Measurements from ENCODE around the gene SPATA7. TPM values are rescaled to one million over a fixed set of nuclear protein-coding genes. Genes with fewer than 3 reads are reported as not detected.
"Not testable (repeated sequence)": the region's sequence is repeated elsewhere in the genome, so short reads cannot be mapped to it uniquely, and the experiment has no call there.

Gene SPATA7, protein sequence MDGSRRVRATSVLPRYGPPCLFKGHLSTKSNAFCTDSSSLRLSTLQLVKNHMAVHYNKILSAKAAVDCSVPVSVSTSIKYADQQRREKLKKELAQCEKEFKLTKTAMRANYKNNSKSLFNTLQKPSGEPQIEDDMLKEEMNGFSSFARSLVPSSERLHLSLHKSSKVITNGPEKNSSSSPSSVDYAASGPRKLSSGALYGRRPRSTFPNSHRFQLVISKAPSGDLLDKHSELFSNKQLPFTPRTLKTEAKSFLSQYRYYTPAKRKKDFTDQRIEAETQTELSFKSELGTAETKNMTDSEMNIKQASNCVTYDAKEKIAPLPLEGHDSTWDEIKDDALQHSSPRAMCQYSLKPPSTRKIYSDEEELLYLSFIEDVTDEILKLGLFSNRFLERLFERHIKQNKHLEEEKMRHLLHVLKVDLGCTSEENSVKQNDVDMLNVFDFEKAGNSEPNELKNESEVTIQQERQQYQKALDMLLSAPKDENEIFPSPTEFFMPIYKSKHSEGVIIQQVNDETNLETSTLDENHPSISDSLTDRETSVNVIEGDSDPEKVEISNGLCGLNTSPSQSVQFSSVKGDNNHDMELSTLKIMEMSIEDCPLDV
- 3.2 and 3.4 TPM in 2 replicates for total RNA-seq (2014; rRNA removed; shearing (Covaris generic))

DNA sequence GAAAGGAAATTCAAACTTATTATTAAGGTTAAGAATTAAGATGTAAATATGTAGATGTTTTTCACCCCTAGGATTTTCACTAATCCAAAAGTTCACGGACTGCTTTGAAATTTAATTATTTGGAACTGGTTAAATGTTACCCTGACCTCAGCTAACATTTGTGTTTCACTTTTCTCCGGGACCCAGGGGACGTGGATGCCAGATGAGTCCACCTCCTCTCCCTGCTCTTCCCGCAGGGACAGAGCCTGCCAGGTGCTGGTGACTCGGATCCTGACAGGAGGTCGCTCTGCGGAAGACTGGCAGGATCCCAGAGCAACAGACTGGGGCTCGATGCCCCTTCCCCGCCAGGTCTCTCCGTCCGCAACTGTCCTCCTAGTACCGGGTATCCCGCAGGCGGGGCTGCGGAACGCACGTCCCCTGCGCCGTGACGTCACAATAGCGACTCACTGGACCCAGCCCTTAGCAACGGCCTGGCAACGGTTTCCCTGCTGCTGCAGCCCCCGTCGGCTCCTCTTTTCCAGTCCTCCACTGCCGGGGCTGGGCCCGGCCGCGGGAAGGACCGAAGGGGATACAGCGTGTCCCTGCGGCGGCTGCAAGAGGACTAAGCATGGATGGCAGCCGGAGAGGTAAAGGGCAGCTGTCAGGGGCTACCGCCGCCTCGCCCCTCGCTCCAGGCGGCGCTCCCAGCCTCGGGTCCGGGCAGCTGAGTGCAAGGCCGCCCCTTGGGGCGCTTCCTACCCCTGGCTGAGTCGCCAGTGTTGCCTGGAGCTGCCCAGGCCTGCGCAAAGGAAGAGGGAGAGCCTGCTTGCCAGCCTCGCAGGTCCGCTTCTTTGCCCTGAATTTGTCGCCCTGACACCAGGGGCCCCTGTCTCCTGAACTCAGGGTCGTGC is at the start of gene SPATA7:
Gene SPATA7, plus strand, starts transcription at position 446 of the 890 bp plus-strand sequence. Its CDS starts 162 bp downstream, at position 608.
- DNase-seq (ENCODE audit: low read depth) = peak; percentile 96

DNA sequence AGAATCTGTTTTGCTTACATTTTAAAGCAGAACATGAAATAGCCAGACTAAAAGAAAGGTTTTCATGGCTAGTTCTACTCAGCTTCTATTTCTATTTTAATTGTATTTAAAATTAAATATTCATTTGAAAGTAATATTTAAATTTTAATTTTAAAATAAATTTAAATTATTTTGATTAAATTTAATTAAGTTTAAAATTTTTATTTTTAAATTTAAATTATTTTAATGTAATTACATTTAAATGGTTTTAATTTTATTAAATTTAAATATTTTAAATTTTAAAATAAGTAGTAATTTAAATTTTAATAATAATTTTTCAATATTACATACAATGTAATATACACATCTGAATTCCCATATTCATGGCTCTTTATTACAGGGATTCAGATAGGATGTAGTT is 45.1 kb upstream of the SPATA7 start:
- no peak for DNase-seq (ENCODE audit: low read depth)

DNA sequence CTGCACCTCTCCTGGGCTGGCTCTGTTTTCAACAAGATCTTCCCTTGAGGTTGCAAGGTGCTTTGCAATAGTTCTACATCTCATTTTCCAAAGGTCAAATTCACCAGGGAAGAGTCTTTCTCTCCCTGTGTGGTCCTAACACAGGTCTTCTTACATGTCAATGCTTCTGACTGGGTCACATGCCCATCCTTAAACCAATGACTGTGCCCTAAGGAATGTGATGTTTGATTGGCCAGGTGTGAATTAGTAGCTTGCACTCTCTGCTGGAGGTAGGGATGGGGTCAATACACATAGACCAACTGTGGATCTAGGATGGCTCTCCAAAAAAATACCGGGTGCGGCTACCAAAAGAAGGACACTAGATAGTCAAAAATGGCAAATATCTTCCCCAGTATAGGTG is 42.5 kb upstream of the SPATA7 start:
- no peak for DNase-seq (ENCODE audit: low read depth)

DNA sequence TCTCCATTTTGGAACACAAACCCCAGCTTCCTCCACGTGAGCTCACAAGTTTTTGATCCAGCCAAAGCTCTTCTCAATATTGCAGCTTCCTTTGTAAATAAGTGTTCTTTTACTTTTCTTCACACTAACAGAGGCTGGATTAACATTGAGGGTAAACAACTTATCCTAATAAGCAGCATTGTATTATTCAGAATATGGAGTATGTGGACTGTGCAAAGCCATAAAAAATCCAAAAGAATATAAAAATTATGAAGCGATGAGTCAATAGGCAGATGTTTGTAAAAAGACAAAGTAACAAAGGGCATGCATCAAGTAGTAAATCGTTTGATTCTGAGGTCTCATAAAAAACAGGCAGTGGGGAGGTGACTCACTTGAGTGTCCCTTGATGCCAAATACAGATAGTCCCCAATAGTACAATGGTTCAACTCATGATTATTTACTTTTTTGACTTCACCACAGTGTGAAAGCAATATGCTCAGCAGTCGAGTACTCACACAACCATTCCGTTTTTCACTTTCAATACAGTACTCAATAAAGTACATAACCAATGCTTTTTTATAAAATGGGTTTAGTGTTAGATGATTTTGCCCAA is 39.3 kb upstream of the SPATA7 start:
- peak; percentile 45 for DNase-seq (ENCODE audit: low read depth)

DNA sequence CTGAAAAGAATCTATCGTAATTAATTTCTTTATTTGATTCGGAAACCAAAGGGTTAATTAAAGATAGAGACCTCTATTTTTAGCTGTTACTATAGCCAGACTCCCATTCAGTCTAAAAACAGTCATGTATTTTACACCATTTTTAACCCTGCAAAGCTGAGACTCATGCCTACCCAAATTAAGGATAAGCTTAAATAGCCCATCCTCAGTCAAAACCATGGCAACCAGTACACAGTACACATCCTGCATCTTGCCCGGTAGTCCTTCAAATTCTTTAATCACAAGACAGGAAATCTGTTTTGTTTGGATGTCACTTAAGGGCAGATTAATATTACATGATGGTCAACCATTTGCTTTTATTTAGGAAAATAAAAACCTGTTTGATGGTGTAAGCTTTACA is 36.9 kb upstream of the SPATA7 start:
- no peak for DNase-seq (ENCODE audit: low read depth)

DNA sequence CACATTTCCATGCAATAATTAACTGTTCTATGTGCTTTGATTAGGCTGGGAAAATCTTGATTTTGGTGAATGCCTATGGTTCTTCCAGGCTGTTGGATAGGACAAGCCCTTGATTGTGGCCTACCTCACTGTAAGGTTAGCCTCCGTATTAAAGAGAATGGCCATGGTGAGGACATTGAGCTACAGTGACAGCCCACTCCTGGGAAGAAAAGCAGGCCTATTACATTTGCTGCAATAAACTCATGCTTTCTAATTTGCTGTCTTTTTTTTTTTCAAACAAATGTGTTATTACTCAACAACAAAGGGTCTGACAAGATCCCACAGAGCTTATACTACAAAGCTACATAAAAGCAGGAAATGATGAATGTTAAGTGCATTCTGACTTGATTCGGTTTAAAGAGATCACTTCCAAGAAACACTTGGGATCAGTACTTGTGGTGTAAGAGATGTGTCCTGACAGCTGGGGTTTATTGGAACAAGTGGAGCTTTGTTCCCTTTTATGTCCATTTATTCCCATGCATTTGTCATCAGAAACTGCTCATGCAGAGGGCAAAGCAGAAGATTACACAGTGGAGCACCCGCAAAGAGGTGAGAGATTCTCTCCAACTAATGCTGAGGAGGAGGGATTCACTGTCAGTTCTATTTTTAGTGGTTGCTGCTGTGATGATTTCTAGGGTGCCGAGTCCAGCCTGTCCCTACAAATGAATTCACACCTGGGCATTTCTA is 33.3 kb upstream of the SPATA7 start:
- DNase-seq (ENCODE audit: low read depth) = peak; percentile 19

DNA sequence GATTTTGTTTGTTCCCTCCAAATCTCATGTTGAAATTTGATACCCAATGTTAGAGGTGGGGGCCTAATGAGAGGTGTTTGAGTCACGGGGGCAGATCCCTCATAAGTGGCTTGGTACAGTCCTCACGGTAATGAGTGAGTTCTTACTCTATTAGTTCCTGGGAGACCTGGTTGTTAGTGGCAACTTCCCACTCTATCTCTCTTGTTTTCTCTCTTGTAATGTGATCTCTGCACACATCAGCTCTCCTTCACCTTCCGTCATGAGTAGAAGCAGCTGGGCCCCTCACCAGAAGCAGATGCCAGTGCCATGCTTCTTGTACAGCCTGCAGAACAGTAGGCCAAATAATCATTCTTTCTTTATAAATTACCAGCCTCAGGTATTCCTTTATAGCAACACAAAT is 32.8 kb upstream of the SPATA7 start:
- peak; percentile 21 for DNase-seq (ENCODE audit: low read depth)

DNA sequence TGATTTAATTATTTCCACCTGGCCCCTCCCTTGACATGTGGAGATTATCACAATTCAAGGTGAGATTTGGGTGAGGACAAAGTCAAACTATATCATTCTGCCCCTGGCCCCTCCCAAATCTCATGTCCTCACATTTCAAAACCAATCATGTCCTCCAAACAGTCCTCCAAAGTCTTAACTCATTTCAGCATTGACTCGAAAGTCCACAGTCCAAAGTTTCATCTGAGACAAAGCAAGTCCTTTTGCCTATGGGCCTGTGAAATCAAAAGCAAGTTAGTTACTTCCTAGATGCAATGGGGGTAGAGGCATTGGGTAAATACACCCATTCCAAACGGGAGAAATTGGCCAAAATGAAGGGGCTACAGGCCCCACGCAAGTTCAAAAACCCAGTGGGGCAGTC is 31.1 kb upstream of the SPATA7 start:
- DNase-seq (ENCODE audit: low read depth) = no peak

DNA sequence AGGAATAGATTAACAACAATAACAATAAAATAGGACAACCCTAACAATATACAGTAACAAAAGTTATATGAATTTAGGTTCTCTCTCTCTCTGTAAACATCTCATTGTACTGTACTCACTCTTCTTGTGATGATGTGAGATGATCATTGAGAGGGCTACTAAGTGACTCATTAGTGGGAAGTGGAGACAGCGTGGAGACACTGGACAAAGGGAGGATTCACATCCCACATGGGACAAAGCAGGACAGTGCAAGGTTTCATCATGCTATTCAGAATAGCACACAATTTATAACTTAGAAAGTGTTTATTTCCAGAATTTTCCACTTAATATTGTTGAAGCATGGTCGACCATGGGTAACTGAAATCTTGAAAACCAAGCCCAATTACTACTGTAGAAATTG is 26.0 kb upstream of the SPATA7 start:
- DNase-seq (ENCODE audit: low read depth) = no peak

DNA sequence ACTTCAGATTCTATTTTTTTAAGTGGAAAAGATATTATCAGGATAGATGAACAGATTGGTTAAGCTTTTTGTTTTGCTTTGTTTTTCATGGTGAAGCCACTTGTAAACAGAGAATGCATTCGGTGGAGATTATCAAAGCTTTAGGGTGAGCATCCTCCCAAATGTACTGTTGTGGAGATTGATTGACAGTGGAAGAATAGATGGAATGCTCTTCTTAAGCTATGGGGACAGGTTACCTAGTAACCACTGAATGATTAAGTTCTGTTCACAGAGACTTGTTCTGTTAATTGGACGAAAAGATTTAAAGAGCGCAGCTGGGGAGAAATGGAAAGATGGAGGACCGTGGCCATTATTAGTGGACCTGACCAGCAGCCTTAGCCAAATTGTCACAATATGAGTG is 21.8 kb upstream of the SPATA7 start:
- no peak for DNase-seq (ENCODE audit: low read depth)

DNA sequence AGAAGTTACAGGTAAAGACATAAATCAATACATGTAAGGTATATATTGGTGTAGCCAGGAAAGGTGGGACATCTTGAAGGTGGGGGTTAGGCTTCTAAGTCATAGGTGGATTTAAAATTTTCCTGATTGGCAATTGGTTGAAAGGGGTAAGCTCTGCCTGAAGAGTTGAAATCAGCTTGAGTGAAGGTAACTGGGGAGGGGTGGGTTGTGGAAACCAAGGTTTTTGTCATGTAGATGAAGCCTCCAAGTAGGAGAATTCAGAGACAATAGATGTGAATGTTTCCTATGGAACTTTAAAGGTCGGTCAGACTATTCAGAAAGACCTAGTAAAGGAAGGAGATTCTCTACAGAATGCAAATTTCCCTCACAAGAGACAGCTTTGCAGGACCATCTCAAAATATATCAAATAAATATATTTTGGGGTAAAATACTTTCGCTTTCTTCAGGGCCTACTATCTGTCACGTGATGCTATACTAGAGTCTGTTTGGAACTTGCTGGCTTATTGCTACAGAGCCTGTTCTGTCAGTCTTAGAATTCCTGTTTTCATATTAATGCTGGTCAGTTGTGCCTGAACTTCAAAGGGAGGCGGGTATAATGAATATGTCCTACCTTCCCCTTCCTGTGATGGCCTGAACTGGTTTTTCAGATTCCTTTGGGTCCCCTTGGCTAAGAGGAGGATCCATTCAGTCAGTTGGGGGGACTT is 20.6 kb upstream of the SPATA7 start:
- DNase-seq (ENCODE audit: low read depth) = no peak

DNA sequence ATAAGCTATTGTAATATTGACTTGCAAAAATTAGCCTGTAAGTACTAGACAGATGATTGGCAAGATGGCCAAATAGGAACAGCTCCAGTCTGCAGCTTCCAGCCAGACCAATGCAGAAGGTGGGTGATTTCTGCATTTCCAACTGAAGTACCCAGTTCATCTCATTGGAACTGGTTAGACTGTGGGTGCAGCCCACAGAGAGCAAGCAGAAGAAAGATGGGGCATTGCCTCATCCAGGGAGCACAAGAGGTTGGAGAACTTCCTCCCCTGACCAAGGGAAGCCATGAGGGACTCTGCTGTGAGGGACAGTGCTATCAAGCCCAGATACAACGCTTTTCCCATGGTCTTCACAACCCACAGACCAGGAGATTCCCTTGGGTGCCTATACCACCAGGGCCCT is 16.0 kb upstream of the SPATA7 start:
- no peak for DNase-seq (ENCODE audit: low read depth)

DNA sequence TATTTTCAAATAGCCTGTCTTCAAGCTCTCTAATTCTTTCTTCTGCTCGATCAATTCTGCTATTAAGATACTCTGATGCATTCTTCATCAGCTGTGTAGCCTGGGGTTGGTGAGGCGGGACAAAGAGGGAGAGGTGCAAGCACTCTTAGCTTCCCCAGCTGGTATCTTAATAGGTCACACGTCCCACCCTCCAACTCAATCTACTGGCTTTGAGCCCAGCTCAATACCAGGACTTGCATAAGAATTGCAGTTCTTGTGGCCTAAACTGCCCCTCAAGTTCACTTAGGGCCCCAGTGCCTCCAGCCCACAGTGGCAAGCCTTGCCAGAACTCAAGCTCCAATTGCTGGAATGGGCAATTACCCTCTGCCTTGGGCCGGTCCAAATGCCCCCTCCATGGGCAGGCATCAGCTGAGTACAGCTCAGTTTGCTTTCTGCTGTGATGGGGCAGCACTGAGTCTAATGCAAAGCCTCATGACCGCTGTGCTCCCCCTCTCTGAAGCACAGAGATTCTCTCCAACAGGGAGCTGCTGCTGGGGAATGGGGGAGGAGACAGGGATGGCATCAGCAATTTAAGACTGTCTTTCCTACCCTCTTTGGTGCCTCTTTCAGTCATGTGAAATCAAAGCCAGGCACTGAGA is 5.6 kb upstream of the SPATA7 start:
- DNase-seq (ENCODE audit: low read depth) = no peak

DNA sequence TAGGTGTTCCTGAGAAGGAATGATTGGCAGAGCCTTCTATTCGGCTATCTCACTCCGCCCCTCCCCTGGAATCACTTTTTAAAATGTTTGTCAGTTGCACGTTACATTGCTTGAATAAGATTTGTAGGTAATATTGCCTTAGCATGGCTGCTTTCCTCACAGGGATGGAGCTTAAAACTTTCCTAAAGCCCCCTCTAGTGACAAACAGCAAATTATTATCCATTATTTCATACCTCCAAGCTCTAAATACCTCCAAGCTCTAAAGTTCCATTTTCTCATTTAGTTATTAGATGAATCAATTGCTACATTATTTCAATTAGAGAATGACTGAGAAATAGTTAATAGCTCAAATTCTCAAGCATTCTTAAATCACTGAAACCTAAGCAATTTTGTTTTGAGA is 5.1 kb upstream of the SPATA7 start:
- no peak for DNase-seq (ENCODE audit: low read depth)

DNA sequence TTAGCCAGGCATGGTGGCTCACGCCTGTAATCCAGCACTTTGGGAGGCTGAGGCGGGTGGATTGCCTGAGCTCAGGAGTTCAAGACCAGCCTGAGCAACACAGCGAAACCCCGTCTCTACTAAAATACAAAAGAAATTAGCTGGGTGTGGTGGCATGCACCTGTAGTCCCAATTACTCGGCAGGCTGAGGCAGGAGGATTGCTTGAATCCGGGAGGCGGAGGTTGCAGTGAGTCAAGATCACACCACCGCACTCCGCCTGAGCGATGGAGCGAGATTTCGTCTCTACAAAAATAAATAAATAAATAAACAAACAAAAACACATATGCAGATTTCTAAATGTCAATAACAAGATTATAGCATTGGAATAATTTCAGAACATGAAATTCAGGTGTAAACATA is 3.8 kb upstream of the SPATA7 start:
- not testable (repeated sequence) for DNase-seq (ENCODE audit: low read depth)

DNA sequence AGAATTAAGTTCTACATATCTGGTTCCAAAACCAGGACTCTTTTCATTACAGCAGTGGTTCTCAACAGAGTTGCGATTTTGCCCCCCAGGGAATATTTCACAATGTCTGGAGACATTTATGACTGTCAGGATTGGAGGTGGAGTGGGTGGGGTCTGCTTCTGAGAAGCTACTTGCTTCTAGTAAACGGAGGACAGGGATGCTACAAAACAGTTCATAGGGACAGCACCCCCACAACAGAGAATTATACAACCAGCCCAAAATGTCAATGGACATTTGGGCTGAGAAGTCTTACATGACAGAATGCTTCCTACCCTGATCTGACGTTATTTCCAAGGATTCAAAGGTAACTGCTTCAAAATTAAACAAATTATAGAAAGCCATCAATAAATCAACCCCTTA is 739 bp upstream of the SPATA7 start:
- DNase-seq (ENCODE audit: low read depth) = peak; percentile 4

DNA sequence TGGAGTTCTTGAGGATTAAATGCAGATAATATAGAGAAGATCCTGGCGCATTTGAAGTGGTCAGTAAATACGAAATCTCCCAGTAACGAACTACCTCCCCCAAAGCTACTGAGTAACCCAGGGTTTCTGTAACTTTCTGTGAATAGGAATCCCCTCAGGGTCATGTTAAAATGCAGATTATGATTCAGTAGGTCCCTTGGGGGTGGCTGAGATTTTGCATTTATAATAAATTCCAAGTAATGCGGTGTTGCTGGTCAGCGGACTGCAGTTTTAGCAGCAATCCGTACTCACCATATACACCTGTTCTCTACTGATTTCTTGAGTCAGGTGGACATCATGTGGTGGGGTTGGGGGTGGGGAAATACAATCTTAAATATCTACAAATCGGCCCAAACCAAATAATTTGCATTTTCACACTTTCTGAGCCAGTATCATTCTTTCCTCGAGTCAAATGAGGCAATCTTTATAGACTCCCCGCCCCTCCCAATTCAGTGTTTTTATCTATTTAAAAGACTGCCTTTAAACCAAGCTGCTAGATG is 868 bp downstream of the SPATA7 start:
- no peak for DNase-seq (ENCODE audit: low read depth)

DNA sequence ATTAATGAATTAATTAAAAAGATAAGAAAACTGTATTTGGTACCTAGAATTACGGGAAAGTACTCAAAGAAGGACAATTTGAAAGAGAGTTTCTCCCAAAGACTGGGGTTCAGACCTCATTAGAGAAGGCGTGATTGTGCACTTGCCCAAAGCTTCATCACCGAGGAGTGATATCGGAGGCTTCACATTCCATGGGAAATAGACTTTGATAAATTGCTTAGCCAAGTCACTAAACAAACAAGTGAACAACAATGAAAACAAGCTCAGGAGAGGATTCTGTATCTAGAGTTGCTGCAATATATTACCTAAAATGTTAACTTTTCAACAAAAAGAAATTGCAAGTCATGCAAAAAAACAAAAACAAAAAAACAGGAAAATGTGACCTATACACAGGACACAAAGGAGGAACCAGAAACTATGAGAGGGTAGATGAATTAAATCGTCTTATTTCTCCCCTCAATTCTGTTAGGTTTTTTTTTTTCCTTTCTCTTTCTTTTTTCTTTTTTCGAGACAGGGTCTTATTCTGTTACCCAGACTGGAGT is 3.4 kb downstream of the SPATA7 start:
- DNase-seq (ENCODE audit: low read depth) = no peak

DNA sequence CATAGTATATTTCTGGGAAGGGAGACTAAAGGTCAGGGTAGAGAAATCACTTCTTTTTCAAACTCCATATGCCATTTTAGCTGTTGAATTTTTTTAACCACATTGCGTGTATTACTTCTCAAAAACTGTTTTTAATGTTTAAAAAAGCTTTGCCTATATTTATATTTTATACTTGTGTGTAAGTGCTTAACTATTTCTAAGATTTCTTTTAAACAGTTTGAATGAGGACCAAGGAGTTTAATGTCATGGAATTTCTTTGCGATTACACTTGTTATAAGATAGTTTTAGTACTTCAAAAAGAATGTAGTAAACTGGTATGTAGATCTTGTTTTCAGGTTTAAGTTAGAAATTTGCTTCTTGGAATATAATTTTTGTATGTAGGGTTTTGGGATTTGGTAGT is 7.2 kb downstream of the SPATA7 start:
- no peak for DNase-seq (ENCODE audit: low read depth)

DNA sequence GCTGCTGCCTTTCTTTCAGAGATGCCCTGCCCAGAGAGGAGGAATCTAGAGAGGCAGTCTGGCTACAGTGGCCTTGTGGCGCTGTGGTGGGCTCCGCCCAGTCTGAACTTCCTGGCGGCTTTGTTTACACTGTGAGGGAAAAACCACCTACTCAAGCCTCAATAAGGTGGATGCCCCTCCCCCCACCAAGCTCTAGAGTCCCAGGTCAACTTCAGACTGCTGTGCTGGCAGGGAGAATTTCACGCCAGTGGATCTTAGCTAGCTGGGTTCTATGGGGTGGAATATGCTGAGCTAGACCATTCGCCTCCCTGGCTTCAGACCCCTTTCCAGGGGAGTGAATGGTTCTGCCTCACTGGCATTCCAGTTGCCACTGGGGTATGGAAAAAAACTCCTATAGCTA is 25.6 kb downstream of the SPATA7 start:
- peak; percentile 26 for DNase-seq (ENCODE audit: low read depth)

Data from Daoy (cell line).